CD4-positive, alpha-beta T cell (primary cell): Measurements from ENCODE around the gene ZNF692. TPM values are rescaled to one million over a fixed set of nuclear protein-coding genes. Genes with fewer than 3 reads are reported as not detected.
"Not testable (repeated sequence)": the region's sequence is repeated elsewhere in the genome, so short reads cannot be mapped to it uniquely, and the experiment has no call there.

Experiments used
- ATAC-seq: fragments of 200-7000 bp; cut with Tn5 transposase; one replicate; pipeline ENCODE4 v1.10.0; 2022; ENCODE audit warnings: mild to moderate bottlenecking; ENCODE audit not compliant: poor library complexity
- CTCF ChIA-PET: fragments of 350-600 bp; sonication (Branson Sonifier 250); formaldehyde crosslinking; loops from one replicate; lab custom pipeline; 2021; ENCODE audit warnings: antibody characterized with exemption, inconsistent platforms; lab: Charles Lee
- POLR2A ChIA-PET: fragments of 350-600 bp; sonication (Branson Sonifier 250); formaldehyde crosslinking; loops from one replicate; lab custom pipeline; 2021; ENCODE audit warnings: antibody characterized with exemption, inconsistent platforms; lab: Charles Lee
- DNase-seq, 14 experiments: peaks; one replicate each; pipeline ENCODE4 v3.0.0-alpha.2; 2013 to 2020; ENCODE audit warnings: mixed read lengths in 2 of 14
- H3K27ac ChIP-seq, 2 donors: one replicate each; pipeline versions ENCODE4 v1.5.1 to v1.7.0; 2013; ENCODE audit warnings: low read length in 2 of 2, low read depth in 1 of 2, mild to moderate bottlenecking in 1 of 2
- H3K27me3 ChIP-seq, 2 experiments: 1 replicate in 1 of 2; 2 replicates in 1 of 2; pipeline versions ENCODE4 v1.6.1 to v1.7.0; 2013; ENCODE audit warnings: low read length in 2 of 2, control low read depth in 1 of 2, mild to moderate bottlenecking in 1 of 2, moderate library complexity in 1 of 2; ENCODE audit not compliant: insufficient read depth in 2 of 2, control insufficient read depth in 1 of 2
- H3K36me3 ChIP-seq: one replicate; pipeline ENCODE4 v1.6.1; 2013; ENCODE audit warnings: low read length, control low read depth; ENCODE audit not compliant: insufficient read depth
- H3K4me1 ChIP-seq: one replicate; pipeline ENCODE4 v1.6.1; 2013; ENCODE audit warnings: low read length, control low read depth; ENCODE audit not compliant: insufficient read depth
- H3K4me3 ChIP-seq: one replicate; pipeline ENCODE4 v1.5.1; 2013; ENCODE audit warnings: mild to moderate bottlenecking, low read length, moderate library complexity
- H3K9me3 ChIP-seq, 2 experiments: 1 replicate in 1 of 2; 2 replicates in 1 of 2; pipeline versions ENCODE4 v1.6.1 to v1.7.0; 2013; ENCODE audit warnings: low read length in 2 of 2, mild to moderate bottlenecking in 2 of 2, control low read depth in 1 of 2, moderate library complexity in 1 of 2; ENCODE audit not compliant: control insufficient read depth in 1 of 2, insufficient read depth in 1 of 2
- H3K27ac Mint-ChIP-seq: one replicate; pipeline ENCODE4 v1.8.0; 2020; ENCODE audit warnings: mixed read lengths
- H3K27me3 Mint-ChIP-seq: one replicate; pipeline ENCODE4 v1.8.0; 2021; ENCODE audit warnings: mixed read lengths
- H3K36me3 Mint-ChIP-seq: one replicate; pipeline ENCODE4 v1.8.0; 2021; ENCODE audit warnings: low read depth, mixed read lengths
- H3K4me1 Mint-ChIP-seq: one replicate; pipeline ENCODE4 v1.8.0; 2021; ENCODE audit warnings: low read depth, mixed read lengths
- H3K4me3 Mint-ChIP-seq: one replicate; pipeline ENCODE4 v1.8.0; 2020; ENCODE audit warnings: mild to moderate bottlenecking, mixed read lengths
- H3K9me3 Mint-ChIP-seq: one replicate; pipeline ENCODE4 v1.8.0; 2020; ENCODE audit warnings: mixed read lengths
- intact Hi-C, 2 experiments: fragments of 100-400 bp; cut with DNase I in 1 of 2; cut with micrococcal nuclease in 1 of 2; formaldehyde crosslinking; loops; one replicate each; pipeline versions ENCODE4 v1.15.1 to v1.9.0; 2023 to 2025; cut with DNase I, micrococcal nuclease
- total RNA-seq, 174 experiments: library from RNA in 2 of 174; stranded (reverse) in 2 of 174; gene quantifications; one replicate each; pipeline ENCODE4 v1.2.3 and lab custom pipeline; 2021 to 2026
- TF ChIP-seq, protein P1 (sequence below): fragments of 200-600 bp; IDR thresholded peaks from one replicate; pipeline ENCODE4 v1.8.0; 2022; ENCODE audit warnings: antibody characterized with exemption, mild to moderate bottlenecking

ZNF692 gene
- total RNA-seq, 2 experiments from 2014 or later = 23.3 to 27.3 TPM

GRCh38 chr1:248890549-248891498 is 31.9 kb upstream of the ZNF692 start:
- no peak overlapping the region for H3K27ac Mint-ChIP-seq
- CTCF ChIA-PET = no interaction called here

DNA sequence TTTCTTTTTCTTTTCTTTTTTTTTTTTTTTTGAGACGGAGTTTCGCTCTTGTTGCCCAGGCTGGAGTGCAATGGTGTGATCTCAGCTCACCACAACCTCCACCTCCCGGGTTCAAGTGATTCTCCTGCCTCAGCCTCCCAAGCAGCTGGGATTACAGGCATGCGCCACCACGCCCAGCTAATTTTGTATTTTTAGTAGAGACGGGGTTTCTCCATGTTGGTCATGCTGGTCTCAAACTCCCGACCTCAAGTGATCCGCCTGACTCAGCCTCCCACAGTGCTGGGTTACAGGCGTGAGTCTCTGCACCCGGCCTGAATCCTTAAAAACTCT is 31.0 kb upstream of the ZNF692 start:
- H3K27me3 ChIP-seq, H3K27ac ChIP-seq, CTCF ChIA-PET, H3K4me1 ChIP-seq, H3K4me1 Mint-ChIP-seq, H3K9me3 Mint-ChIP-seq, ATAC-seq, H3K4me3 Mint-ChIP-seq, H3K27ac Mint-ChIP-seq, intact Hi-C loops, H3K9me3 ChIP-seq, H3K36me3 ChIP-seq, H3K36me3 Mint-ChIP-seq, H3K4me3 ChIP-seq, DNase-seq, POLR2A ChIA-PET: not testable (repeated sequence)
- peaks cover 25% of the 10 kb centered on the region for H3K27me3 Mint-ChIP-seq

More at GRCh38 chr1:248890549-248891498, 31.9 kb upstream of the ZNF692 start:
- DNase-seq (no peak), ATAC-seq (no peak)
- TF ChIP-seq, protein P1, sequence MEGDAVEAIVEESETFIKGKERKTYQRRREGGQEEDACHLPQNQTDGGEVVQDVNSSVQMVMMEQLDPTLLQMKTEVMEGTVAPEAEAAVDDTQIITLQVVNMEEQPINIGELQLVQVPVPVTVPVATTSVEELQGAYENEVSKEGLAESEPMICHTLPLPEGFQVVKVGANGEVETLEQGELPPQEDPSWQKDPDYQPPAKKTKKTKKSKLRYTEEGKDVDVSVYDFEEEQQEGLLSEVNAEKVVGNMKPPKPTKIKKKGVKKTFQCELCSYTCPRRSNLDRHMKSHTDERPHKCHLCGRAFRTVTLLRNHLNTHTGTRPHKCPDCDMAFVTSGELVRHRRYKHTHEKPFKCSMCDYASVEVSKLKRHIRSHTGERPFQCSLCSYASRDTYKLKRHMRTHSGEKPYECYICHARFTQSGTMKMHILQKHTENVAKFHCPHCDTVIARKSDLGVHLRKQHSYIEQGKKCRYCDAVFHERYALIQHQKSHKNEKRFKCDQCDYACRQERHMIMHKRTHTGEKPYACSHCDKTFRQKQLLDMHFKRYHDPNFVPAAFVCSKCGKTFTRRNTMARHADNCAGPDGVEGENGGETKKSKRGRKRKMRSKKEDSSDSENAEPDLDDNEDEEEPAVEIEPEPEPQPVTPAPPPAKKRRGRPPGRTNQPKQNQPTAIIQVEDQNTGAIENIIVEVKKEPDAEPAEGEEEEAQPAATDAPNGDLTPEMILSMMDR = no peak
- POLR2A ChIA-PET = no interaction called here
- Mint-ChIP-seq H3K36me3 (no peaks in the 10 kb centered on the region), H3K4me1 (no peaks in the 10 kb centered on the region), H3K4me3 (no peak overlapping the region), H3K27me3 (peaks cover 26% of the 10 kb centered on the region), H3K9me3 (no peaks in the 10 kb centered on the region)
- no peak overlapping the region for H3K4me3 ChIP-seq
- peaks cover 4 to 8% of the 10 kb centered on the region in 2 experiments for H3K27me3 ChIP-seq
- no peaks in the 10 kb centered on the region for H3K4me1 ChIP-seq
- no peaks in the 10 kb centered on the region for H3K36me3 ChIP-seq
- H3K9me3 ChIP-seq = no peaks in the 10 kb centered on the region
- intact Hi-C loops = no loop called here
- no peak overlapping the region for H3K27ac ChIP-seq

- Mint-ChIP-seq H3K4me3 (no peak overlapping the region), H3K27me3 (peaks cover 11% of the 10 kb centered on the region), H3K9me3 (no peaks in the 10 kb centered on the region), H3K36me3 (no peaks in the 10 kb centered on the region), H3K4me1 (no peaks in the 10 kb centered on the region), H3K27ac (no peak overlapping the region)
- peaks cover 0 to 4% of the 10 kb centered on the region in 2 experiments for H3K27me3 ChIP-seq
- H3K4me3 ChIP-seq = no peak overlapping the region
- TF ChIP-seq, protein P1 = no peak
- DNase-seq (no peak), ATAC-seq (no peak)
- no peaks in the 10 kb centered on the region for H3K36me3 ChIP-seq
- CTCF ChIA-PET = interaction anchor here (1.2 kb wide), 1 partner anchor 26 kb away, joined by 3 read pairs; no protein-coding TSS in a partner anchor
- H3K4me1 ChIP-seq = no peaks in the 10 kb centered on the region
- POLR2A ChIA-PET = interaction anchor here (1.6 kb wide), 1 partner anchor 12 kb away, joined by 5 read pairs; no protein-coding TSS in a partner anchor
- no peak overlapping the region for H3K27ac ChIP-seq
- intact Hi-C loops = no loop called here
- no peaks in the 10 kb centered on the region for H3K9me3 ChIP-seq
Measured at GRCh38 chr1:248886237-248886895, 27.5 kb upstream of the ZNF692 start.
